HepG2 (cell line): ENCODE results near the gene LATS1. TPM values are rescaled to one million over a fixed set of nuclear protein-coding genes. Genes with fewer than 3 reads are reported as not detected.

ENCODE experiments used
- CBX2 ChIP-seq, 2 experiments: fragments of 200-600 bp in 1 of 2; sonication (generic); formaldehyde crosslinking in 1 of 2; IDR thresholded peaks; 2 replicates each; pipeline versions ENCODE4 v1.7.0 to v1.8.1; 2018 to 2022; ENCODE audit warnings: low read depth in 2 of 2, low read length in 1 of 2, mild to moderate bottlenecking in 1 of 2, missing genetic modification reagents in 1 of 2
- CCAR2 ChIP-seq: fragments of 200-400 bp; formaldehyde crosslinking; optimal IDR thresholded peaks from 2 replicates; pipeline ENCODE3; 2018; ENCODE audit warnings: low read depth, mild to moderate bottlenecking, low read length, moderate library complexity
- FOXM1 ChIP-seq: sonication (generic); formaldehyde crosslinking; IDR thresholded peaks from 2 replicates; pipeline ENCODE4 v1.5.0; 2020; ENCODE audit warnings: missing genetic modification reagents
- GZF1 ChIP-seq: sonication (generic); formaldehyde crosslinking; IDR thresholded peaks from 2 replicates; pipeline ENCODE4 v1.5.1; 2020; ENCODE audit warnings: mild to moderate bottlenecking, missing genetic modification reagents
- IRF2 ChIP-seq: IDR thresholded peaks from 2 replicates; pipeline ENCODE4 v1.6.1; 2018; ENCODE audit warnings: missing genetic modification reagents, missing compliant biosample characterization
- MLLT10 ChIP-seq: sonication (generic); formaldehyde crosslinking; IDR thresholded peaks from 2 replicates; pipeline ENCODE4 v1.4.0; 2020; ENCODE audit warnings: missing genetic modification reagents
- MTERF4 ChIP-seq: sonication (generic); formaldehyde crosslinking; IDR thresholded peaks from 2 replicates; pipeline ENCODE4 v1.8.0; 2023; ENCODE audit warnings: mild to moderate bottlenecking, missing genetic modification reagents
- RNF2 ChIP-seq: fragments of 450-650 bp; conservative IDR thresholded peaks from 2 replicates; pipeline ENCODE4 v1.6.1; 2016; ENCODE audit warnings: low read depth
- TEF ChIP-seq: sonication (generic); formaldehyde crosslinking; IDR thresholded peaks from 2 replicates; pipeline ENCODE4 v1.5.0; 2020; ENCODE audit warnings: missing genetic modification reagents
- THRA ChIP-seq: sonication (generic); formaldehyde crosslinking; IDR thresholded peaks from 2 replicates; pipeline ENCODE4 v1.4.0; 2020; ENCODE audit warnings: missing genetic modification reagents, borderline replicate concordance
- ZNF143 ChIP-seq: sonication (generic); formaldehyde crosslinking; IDR thresholded peaks from 2 replicates; pipeline ENCODE4 v1.4.0; 2020; ENCODE audit warnings: missing genetic modification reagents
- ZNF33B ChIP-seq: sonication (generic); formaldehyde crosslinking; IDR thresholded peaks from 2 replicates; pipeline ENCODE4 v1.5.1; 2020; ENCODE audit warnings: mild to moderate bottlenecking, missing genetic modification reagents
- ZNF577 ChIP-seq: sonication (generic); formaldehyde crosslinking; IDR thresholded peaks from 2 replicates; pipeline ENCODE4 v1.4.0; 2020; ENCODE audit warnings: mild to moderate bottlenecking, low read depth, missing genetic modification reagents, borderline replicate concordance
- ZNF619 ChIP-seq: sonication (generic); formaldehyde crosslinking; IDR thresholded peaks from 2 replicates; pipeline ENCODE4 v1.4.0; 2020; ENCODE audit warnings: mild to moderate bottlenecking, missing genetic modification reagents
- ZNF782 ChIP-seq: sonication (generic); formaldehyde crosslinking; IDR thresholded peaks from 2 replicates; pipeline ENCODE4 v1.4.0; 2020; ENCODE audit warnings: missing genetic modification reagents, mild to moderate bottlenecking, borderline replicate concordance
- polyA plus RNA-seq, 8 experiments: library from polyadenylated mRNA; depleted of rRNA in 3 of 8; stranded (reverse) in 7 of 8; unstranded in 1 of 8; fragments of >200 nt; fragmentation: Illumina TruSeq in 4 of 8; extraction: Trizol in 4 of 8; gene quantifications; 2 replicates each; pipeline versions ENCODE4 v1.2.1 to v1.2.3, GENCODE V29; 2011 to 2016; ENCODE audit warnings: low read depth in 4 of 8, missing spikeins in 1 of 8, mixed read lengths in 1 of 8; ENCODE audit not compliant: insufficient read depth in 1 of 8
- total RNA-seq, 5 experiments: library from RNA; depleted of rRNA; stranded (reverse); fragments of >200 nt; fragmentation: Illumina TruSeq; extraction: Trizol; gene quantifications; 2 replicates each; pipeline ENCODE4 v1.2.3, GENCODE V29; 2016; ENCODE audit warnings: low read depth in 1 of 5
- TF ChIP-seq, protein P1 (sequence below): sonication (generic); formaldehyde crosslinking; IDR thresholded peaks from 2 replicates; pipeline ENCODE4 v1.5.1; 2020; ENCODE audit warnings: mild to moderate bottlenecking, missing genetic modification reagents, moderate library complexity
- TF ChIP-seq, protein P2 (sequence below): sonication (generic); formaldehyde crosslinking; IDR thresholded peaks from 2 replicates; pipeline ENCODE4 v1.5.0; 2020; ENCODE audit warnings: missing genetic modification reagents

LATS1 gene
- total and polyA plus RNA-seq, 2 of the 13 experiments (the other 11 are each of a cell fraction or from before 2014, with no cell fraction given): 9.9 to 12.6 TPM

GRCh38 chr6:149717588-149718458, at the start of gene LATS1 (continued):
- TF ChIP-seq GZF1 (CRISPR knock-in tag): peak; percentile 94
- peak; percentile 71; the same call in 1 of the 2 replicates for TF ChIP-seq MTERF4 (CRISPR knock-in tag)
- peak; percentile 91 for TF ChIP-seq ZNF143 (CRISPR knock-in tag)
- TF ChIP-seq ZNF619 (CRISPR knock-in tag): peak; percentile 91
- TF ChIP-seq, protein P1, sequence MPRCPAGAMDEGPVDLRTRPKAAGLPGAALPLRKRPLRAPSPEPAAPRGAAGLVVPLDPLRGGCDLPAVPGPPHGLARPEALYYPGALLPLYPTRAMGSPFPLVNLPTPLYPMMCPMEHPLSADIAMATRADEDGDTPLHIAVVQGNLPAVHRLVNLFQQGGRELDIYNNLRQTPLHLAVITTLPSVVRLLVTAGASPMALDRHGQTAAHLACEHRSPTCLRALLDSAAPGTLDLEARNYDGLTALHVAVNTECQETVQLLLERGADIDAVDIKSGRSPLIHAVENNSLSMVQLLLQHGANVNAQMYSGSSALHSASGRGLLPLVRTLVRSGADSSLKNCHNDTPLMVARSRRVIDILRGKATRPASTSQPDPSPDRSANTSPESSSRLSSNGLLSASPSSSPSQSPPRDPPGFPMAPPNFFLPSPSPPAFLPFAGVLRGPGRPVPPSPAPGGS (CRISPR knock-in tag): peak; percentile 97
- no peak for TF ChIP-seq CBX2 (IDR thresholded peaks at IDR 0.05; ENCODE audit: low read depth, low read length)
- TF ChIP-seq CBX2 (CRISPR knock-in tag; IDR thresholded peaks at IDR 0.05; ENCODE audit: low read depth): no peak; the same call in 1 of the 2 replicates
- peak; percentile 93 for TF ChIP-seq ZNF33B
- no peak; the same call in 1 of the 2 replicates for TF ChIP-seq FOXM1 (CRISPR knock-in tag)
- TF ChIP-seq TEF (CRISPR knock-in tag): peak; percentile 23; the same call in 1 of the 2 replicates
- 0 out of 2 replicates have a peak, but pooled peaks have one; percentile 17 for TF ChIP-seq MLLT10 (CRISPR knock-in tag)
- TF ChIP-seq ZNF577 (CRISPR knock-in tag): peak; percentile 96; the same call in 1 of the 2 replicates
- TF ChIP-seq, protein P2, sequence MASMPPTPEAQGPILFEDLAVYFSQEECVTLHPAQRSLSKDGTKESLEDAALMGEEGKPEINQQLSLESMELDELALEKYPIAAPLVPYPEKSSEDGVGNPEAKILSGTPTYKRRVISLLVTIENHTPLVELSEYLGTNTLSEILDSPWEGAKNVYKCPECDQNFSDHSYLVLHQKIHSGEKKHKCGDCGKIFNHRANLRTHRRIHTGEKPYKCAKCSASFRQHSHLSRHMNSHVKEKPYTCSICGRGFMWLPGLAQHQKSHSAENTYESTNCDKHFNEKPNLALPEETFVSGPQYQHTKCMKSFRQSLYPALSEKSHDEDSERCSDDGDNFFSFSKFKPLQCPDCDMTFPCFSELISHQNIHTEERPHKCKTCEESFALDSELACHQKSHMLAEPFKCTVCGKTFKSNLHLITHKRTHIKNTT: no peak
- no peak for TF ChIP-seq CCAR2
- peak; percentile 97; the same call in 1 of the 2 replicates for TF ChIP-seq ZNF782 (CRISPR knock-in tag)
- peak; percentile 83; the same call in 1 of the 2 replicates for TF ChIP-seq RNF2
- TF ChIP-seq THRA (CRISPR knock-in tag): no peak; the same call in 1 of the 2 replicates
- TF ChIP-seq IRF2 (CRISPR knock-in tag): peak; percentile 80
